HuH-7 (cell line): ENCODE measurements around the gene TFF3.

Experiments
- DNase-seq: peaks from one replicate; pipeline ENCODE4 v3.0.0; 2011; ENCODE audit warnings: low spot score

Gene TFF3

DNA sequence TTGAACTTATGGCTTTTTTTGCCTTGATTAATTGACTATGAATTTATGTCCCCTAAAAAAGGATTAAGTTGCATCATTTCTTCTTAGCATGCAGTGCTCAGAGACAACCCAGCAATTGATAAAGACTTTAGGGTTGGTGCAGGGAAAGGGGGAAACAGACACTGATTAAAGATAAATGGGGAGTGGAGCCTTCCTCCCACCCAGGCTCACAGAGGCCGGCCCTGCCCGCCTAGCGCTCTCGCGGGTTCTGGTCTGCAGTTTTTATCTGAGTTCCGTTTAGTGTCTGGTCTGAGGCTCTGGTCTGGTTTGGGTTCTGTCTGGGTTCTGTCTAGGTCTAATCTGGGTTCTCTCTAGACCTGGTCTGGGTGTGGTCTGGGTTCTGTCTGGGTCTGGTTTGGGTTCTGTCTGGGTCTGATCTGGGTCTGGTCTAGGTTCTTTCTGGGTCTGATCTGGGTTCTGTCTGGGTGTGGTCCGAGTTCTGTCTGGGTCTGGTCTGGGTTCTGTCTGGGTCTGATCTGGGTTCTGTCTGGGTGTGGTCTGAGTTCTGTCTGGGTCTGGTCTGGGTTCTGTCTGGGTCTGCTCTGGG, 48.1 kb downstream of the TFF3 start:
- DNase-seq: no peak

- DNase-seq: no peak
Measured at GRCh38 chr21:42265231-42265812, 49.9 kb downstream of the TFF3 start.

GRCh38 chr21:42264245-42265195, 50.7 kb downstream of the TFF3 start:
- no peak for DNase-seq

GRCh38 chr21:42263591-42264131, 51.5 kb downstream of the TFF3 start:
- DNase-seq: no peak

- no peak for DNase-seq
Measured at GRCh38 chr21:42262831-42263231, 52.4 kb downstream of the TFF3 start.

DNA sequence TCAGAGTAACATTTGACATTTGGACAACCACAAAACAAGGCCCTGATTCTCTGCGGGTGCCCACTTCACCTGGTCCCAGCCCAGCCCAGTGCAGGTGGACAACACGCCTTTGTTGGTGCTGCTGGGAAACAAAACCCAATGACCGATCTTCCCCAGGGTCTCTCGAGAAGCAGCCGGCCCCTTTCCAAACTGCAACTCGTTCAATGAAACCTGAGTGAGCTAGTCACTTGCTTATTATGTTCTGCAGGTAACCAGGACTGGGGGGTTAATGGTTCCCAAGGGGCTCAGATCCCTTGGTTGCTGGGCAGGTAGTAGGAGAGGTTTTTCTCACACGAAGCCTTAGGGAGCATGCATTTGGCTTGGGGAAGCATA, 53.4 kb downstream of the TFF3 start:
- DNase-seq: no peak
